ENCODE measurements around the gene ARHGAP25.

ARHGAP25 gene

GRCh38 chr2:68764806-68765311, 30.2 kb downstream of the ARHGAP25 start:
- no peak for DNase-seq (ENCODE audit: low read depth)
- H3K4me3 ChIP-seq (ENCODE audit: low read depth, low read length): peak overlapping the region; percentile 37
- TF ChIP-seq CTCF (IDR thresholded peaks at IDR 0.05; ENCODE audit: insufficient read depth, low read depth, low read length, missing control alignments): no peak

- DNase-seq (ENCODE audit: low read depth): peak; percentile 39
- TF ChIP-seq CTCF (IDR thresholded peaks at IDR 0.05; ENCODE audit: insufficient read depth, low read depth, low read length, missing control alignments): no peak
- H3K4me3 ChIP-seq (ENCODE audit: low read depth, low read length): peak overlapping the region; percentile 8
These were observed 31.2 kb downstream of the ARHGAP25 start for GRCh38 chr2:68765739-68766375.

- no peak for TF ChIP-seq CTCF (IDR thresholded peaks at IDR 0.05; ENCODE audit: insufficient read depth, low read depth, low read length, missing control alignments)
- DNase-seq (ENCODE audit: low read depth): peak; percentile 81
- peak overlapping the region; percentile 44 for H3K4me3 ChIP-seq (ENCODE audit: low read depth, low read length)
These were observed 31.8 kb downstream of the ARHGAP25 start for GRCh38 chr2:68766376-68766845.

- peak overlapping the region; percentile 44 for H3K4me3 ChIP-seq (ENCODE audit: low read depth, low read length)
These were observed 32.7 kb downstream of the ARHGAP25 start for GRCh38 chr2:68767031-68767961.

DNA sequence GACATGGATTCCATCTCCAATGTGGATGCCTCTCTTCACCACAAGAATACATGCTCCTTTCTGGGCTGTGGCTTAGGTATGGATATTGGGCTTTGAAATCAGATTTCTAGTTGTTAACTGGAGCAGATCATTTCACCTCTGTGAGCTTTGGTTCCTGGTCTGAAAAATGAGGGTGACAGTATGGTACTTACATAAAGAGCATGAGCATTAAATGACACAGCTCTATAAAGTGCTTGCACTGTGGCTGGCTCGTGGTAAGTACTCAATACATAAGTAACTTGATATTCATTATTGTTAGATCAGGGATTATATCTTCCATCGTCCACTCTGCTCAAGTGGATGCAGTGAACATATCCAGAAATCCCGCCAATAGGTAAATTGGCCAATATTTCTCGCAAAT, 33.4 kb downstream of the ARHGAP25 start:
- H3K4me3 ChIP-seq (ENCODE audit: low read depth, low read length): peak overlapping the region; percentile 19
- no peak for TF ChIP-seq CTCF (IDR thresholded peaks at IDR 0.05; ENCODE audit: insufficient read depth, low read depth, low read length, missing control alignments)
- peak; percentile 17 for DNase-seq (ENCODE audit: low read depth)

More at GRCh38 chr2:68767031-68767961, 32.7 kb downstream of the ARHGAP25 start:
- peak; percentile 88 for DNase-seq (ENCODE audit: low read depth)
- no peak for TF ChIP-seq CTCF (IDR thresholded peaks at IDR 0.05; ENCODE audit: insufficient read depth, low read depth, low read length, missing control alignments)

- no peak for TF ChIP-seq CTCF (IDR thresholded peaks at IDR 0.05; ENCODE audit: insufficient read depth, low read depth, low read length, missing control alignments)
- peak overlapping the region; percentile 19 for H3K4me3 ChIP-seq (ENCODE audit: low read depth, low read length)
- DNase-seq (ENCODE audit: low read depth): peak; percentile 50
These were observed 33.9 kb downstream of the ARHGAP25 start for GRCh38 chr2:68768461-68768860.

All from GM12865 (cell line).